Suppressor macrophage (primary cell): ENCODE measurements around the gene CEP170.

ENCODE experiments used
- DNase-seq, 4 experiments: peaks; one replicate each; pipeline ENCODE4 v3.0.0-alpha.2; 2020 to 2022
- total RNA-seq, 17 experiments: gene quantifications; one replicate each; lab custom pipeline; 2026; ENCODE audit warnings: mixed read lengths in 6 of 17, inconsistent platforms in 3 of 17; lab: John Stamatoyannopoulos, UW

CEP170 gene
- 91.7 to 226 (median 162) reads per million in 17 experiments for total RNA-seq

- peak; percentile 95 to 97 (median 96) for DNase-seq
Measured at GRCh38 chr1:243254927-243255790, at the start of gene CEP170. Gene CEP170 (minus strand): TSS chr1:243255281. CDS start chr1:243225280, 30,001 bp downstream.

- DNase-seq: no peak
Measured at GRCh38 chr1:243301059-243301458, 46.0 kb upstream of the CEP170 start.

- no peak for DNase-seq
Measured at GRCh38 chr1:243299069-243299468, 44.0 kb upstream of the CEP170 start.

GRCh38 chr1:243294723-243295121 lies 39.6 kb upstream of the CEP170 start:
- no peak for DNase-seq

GRCh38 chr1:243293941-243294722 lies 39.1 kb upstream of the CEP170 start:
- DNase-seq: no peak

GRCh38 chr1:243292117-243292516 lies 37.0 kb upstream of the CEP170 start:
- no peak for DNase-seq

- peak in 1 of 4 experiments; percentile 15 for DNase-seq
Measured at GRCh38 chr1:243291292-243291691, 36.2 kb upstream of the CEP170 start.

GRCh38 chr1:243288062-243288461 lies 33.0 kb upstream of the CEP170 start:
- peak in 1 of 4 experiments; percentile 3 for DNase-seq

- peak; percentile 66 to 96 (median 84) for DNase-seq
Measured at GRCh38 chr1:243287652-243288051, 32.6 kb upstream of the CEP170 start.

- peak; percentile 45 to 82 (median 63) for DNase-seq
Measured at GRCh38 chr1:243287123-243287460, 32.0 kb upstream of the CEP170 start.

- DNase-seq: peak; percentile 61 to 89 (median 73)
Measured at GRCh38 chr1:243286409-243287122, 31.5 kb upstream of the CEP170 start.

- DNase-seq: no peak
Measured at GRCh38 chr1:243281672-243282071, 26.6 kb upstream of the CEP170 start.

GRCh38 chr1:243280571-243281129 lies 25.6 kb upstream of the CEP170 start:
- DNase-seq: no peak

GRCh38 chr1:243275316-243275715 lies 20.2 kb upstream of the CEP170 start:
- DNase-seq: no peak

- DNase-seq: no peak
Measured at GRCh38 chr1:243273945-243274344, 18.9 kb upstream of the CEP170 start.

- no peak for DNase-seq
Measured at GRCh38 chr1:243273506-243273905, 18.4 kb upstream of the CEP170 start.

- DNase-seq: no peak
Measured at GRCh38 chr1:243272401-243272800, 17.3 kb upstream of the CEP170 start.

GRCh38 chr1:243271996-243272395 lies 16.9 kb upstream of the CEP170 start:
- DNase-seq: no peak

- DNase-seq: peak in 2 of 4 experiments; percentile 54 to 59
Measured at GRCh38 chr1:243270097-243270864, 15.2 kb upstream of the CEP170 start.

GRCh38 chr1:243269461-243269801 lies 14.3 kb upstream of the CEP170 start:
- DNase-seq: no peak

- peak; percentile 23 to 40 (median 32) for DNase-seq
Measured at GRCh38 chr1:243268751-243269460, 13.8 kb upstream of the CEP170 start.
